ENCODE results near the gene CLK3.

CLK3 gene

DNA sequence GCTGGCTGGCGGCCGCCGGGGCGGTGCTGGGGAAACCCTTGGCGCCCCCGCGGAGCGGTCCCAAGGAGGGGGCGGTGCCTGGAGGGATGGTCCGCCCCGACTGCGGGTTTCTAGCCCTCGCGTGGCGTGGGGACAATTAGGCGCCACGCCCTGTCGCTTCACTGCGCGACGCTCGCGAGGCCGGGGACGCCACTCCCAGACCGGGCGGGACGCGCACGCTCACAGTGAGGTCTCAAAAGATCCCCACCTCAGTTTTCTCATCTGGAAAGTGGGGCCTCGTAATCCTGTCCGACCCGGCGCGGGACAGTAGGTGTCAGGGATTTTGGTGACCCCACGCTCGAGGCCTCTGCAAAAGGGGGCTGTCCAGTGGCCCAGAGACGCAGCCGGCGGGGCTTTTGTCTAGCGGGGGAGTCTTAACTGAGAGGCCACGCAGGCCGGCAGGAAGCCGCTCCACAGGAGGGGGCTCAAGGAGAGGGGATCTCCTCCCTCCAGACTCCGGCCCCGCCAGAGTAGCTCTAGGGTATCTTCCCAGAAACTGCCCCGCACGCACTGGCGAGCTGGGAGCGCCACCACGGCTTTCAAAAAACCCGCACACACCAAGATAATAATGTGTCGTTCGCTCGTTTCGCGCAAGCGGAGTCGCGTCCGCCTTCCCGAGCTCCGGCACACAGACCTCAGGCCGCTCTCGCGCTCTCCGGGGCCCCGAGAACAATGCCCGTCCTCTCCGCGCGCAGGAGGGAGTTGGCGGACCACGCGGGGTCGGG is 710 bp upstream of the CLK3 start:
- peak overlapping the region; percentile 98 for H3K4me3 ChIP-seq (ENCODE audit: low read depth, low read length)
- TF ChIP-seq CTCF (IDR thresholded peaks at IDR 0.05; ENCODE audit: control insufficient read depth, extremely low read depth, insufficient read depth): no peak
- no peak for DNase-seq (ENCODE audit: low read depth)

GRCh38 chr15:74616366-74616939 is 817 bp downstream of the CLK3 start:
- no peak for DNase-seq (ENCODE audit: low read depth)

DNA sequence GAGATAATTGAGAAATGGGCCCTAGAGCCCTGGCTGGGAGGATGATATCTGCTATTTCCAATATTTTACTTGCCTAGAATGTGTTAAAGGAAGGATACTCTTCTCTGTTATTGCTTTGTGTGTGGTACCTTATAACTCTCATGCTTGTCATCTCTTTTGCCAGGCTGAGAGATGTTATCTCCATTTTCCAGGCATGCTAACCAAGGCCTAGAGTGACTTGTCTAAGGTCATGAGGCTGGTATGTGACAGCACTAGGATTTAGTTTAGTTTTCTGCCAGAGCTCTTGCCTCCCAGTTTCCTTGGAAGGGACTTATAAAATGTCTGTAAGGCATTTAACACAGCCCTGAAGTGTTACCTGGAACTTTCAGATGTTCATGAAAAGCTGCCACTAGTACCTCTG is 1.4 kb downstream of the CLK3 start:
- DNase-seq (ENCODE audit: low read depth): no peak

More at GRCh38 chr15:74616366-74616939, 817 bp downstream of the CLK3 start:
- H3K4me3 ChIP-seq (ENCODE audit: low read depth, low read length): peak overlapping the region; percentile 98
- TF ChIP-seq CTCF (IDR thresholded peaks at IDR 0.05; ENCODE audit: control insufficient read depth, extremely low read depth, insufficient read depth): no peak

DNA sequence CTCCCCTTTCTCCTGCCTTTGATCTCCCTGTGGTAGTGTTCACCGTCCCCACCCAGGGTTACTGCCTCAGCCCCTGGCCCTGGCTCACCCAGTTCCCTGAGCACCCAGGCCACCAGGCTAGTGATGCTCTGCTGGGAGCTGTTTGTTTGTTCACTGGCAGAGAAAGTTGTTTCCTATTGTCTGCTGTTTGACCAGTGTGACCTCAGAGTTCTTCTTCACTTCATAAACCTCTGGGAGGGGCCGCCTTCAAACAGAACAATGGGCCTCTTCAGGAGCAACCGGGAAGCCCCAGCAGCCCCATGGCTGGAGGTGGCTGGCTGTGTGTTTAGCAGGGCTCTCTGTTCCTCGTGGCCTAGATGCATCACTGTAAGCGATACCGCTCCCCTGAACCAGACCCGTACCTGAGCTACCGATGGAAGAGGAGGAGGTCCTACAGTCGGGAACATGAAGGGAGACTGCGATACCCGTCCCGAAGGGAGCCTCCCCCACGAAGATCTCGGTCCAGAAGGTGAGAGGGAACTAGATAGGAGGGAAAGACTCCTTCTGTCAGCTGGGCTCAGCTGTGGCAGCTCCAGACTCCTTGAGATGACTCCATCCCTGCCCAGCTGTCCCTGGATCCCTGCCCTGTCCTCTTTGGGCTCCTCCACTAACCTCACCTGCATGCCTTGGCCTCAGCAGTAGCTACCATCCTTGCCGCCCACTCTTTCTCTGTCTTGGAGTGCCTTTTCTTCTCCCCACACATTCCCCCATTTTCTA is 3.4 kb downstream of the CLK3 start:
- TF ChIP-seq CTCF (IDR thresholded peaks at IDR 0.05; ENCODE audit: control insufficient read depth, extremely low read depth, insufficient read depth): no peak
- DNase-seq (ENCODE audit: low read depth): no peak
- no peak overlapping the region for H3K4me3 ChIP-seq (ENCODE audit: low read depth, low read length)

More for the DNA sequence above, 1.4 kb downstream of the CLK3 start:
- H3K4me3 ChIP-seq (ENCODE audit: low read depth, low read length): peak overlapping the region; percentile 98
- no peak for TF ChIP-seq CTCF (IDR thresholded peaks at IDR 0.05; ENCODE audit: control insufficient read depth, extremely low read depth, insufficient read depth)

DNA sequence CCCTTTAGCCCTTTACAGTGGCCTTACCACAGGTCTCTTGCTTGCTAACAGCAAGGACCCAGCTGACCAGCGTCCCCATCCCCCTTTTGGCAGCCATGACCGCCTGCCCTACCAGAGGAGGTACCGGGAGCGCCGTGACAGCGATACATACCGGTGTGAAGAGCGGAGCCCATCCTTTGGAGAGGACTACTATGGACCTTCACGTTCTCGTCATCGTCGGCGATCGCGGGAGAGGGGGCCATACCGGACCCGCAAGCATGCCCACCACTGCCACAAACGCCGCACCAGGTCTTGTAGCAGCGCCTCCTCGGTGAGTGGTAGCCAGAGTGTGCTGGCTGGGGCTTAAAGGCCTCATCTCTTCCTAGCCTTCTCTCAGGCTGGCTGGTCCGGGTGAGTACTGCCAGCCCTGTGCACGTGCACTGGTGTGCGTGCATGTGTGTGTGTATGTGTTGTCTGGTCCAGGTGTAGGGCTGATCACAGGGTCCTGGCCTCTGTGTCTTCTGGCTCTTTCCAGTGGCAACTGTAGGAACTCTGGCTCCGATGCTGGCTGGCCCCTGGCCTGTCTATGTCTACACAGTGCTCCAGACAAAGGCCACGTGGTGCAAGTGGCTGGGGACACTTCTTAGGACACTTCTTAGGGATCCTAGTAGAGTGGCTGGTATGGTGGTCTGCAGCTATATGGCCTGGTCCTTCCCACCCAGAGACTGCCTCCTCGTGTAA is 4.4 kb downstream of the CLK3 start:
- no peak for DNase-seq (ENCODE audit: low read depth)
- H3K4me3 ChIP-seq (ENCODE audit: low read depth, low read length): no peak overlapping the region
- TF ChIP-seq CTCF (IDR thresholded peaks at IDR 0.05; ENCODE audit: control insufficient read depth, extremely low read depth, insufficient read depth): no peak

GRCh38 chr15:74620636-74621545 is 5.3 kb downstream of the CLK3 start:
- DNase-seq (ENCODE audit: low read depth): no peak
- peak; percentile 100 for TF ChIP-seq CTCF (IDR thresholded peaks at IDR 0.05; ENCODE audit: control insufficient read depth, extremely low read depth, insufficient read depth)
- no peak overlapping the region for H3K4me3 ChIP-seq (ENCODE audit: low read depth, low read length)

All from LNCaP clone FGC (cell line).